ENCODE measurements around the gene NFILZ.

GRCh38 chr19:8615024-8615423 lies 15.4 kb upstream of the NFILZ start:
- TF ChIP-seq ARNT (IDR thresholded peaks at IDR 0.05) = no peak
- TF ChIP-seq PKNOX1 (IDR thresholded peaks at IDR 0.05) = no peak
- TF ChIP-seq ZNF384 (IDR thresholded peaks at IDR 0.05) = no peak
- no peak for TF ChIP-seq FOXK2 (IDR thresholded peaks at IDR 0.05)
- TF ChIP-seq TARDBP (IDR thresholded peaks at IDR 0.05) = no peak
- TF ChIP-seq ELF4 (IDR thresholded peaks at IDR 0.05) = no peak
- no peak for TF ChIP-seq FOXM1 (IDR thresholded peaks at IDR 0.05; ENCODE audit: borderline replicate concordance)
- TF ChIP-seq BHLHE40 (IDR thresholded peaks at IDR 0.05; ENCODE audit: borderline replicate concordance) = no peak
- TF ChIP-seq CTBP1 (IDR thresholded peaks at IDR 0.05; ENCODE audit: borderline replicate concordance) = no peak
- no peak for TF ChIP-seq NFRKB (IDR thresholded peaks at IDR 0.05)
- TF ChIP-seq HDGF (IDR thresholded peaks at IDR 0.05; ENCODE audit: borderline replicate concordance) = no peak
- no peak for TF ChIP-seq SUZ12 (IDR thresholded peaks at IDR 0.05)
- no peak for TF ChIP-seq FOXA1 (IDR thresholded peaks at IDR 0.05)
- no peak for TF ChIP-seq SP1 (IDR thresholded peaks at IDR 0.05)
